K562 (cell line): ENCODE data around the gene IFNAR2. TPM values are rescaled to one million over a fixed set of nuclear protein-coding genes. Genes with fewer than 3 reads are reported as not detected.

ENCODE experiments used
- ESRRA ChIP-seq: fragments of 450-650 bp; IDR thresholded peaks from 2 replicates; pipeline ENCODE4 v1.6.1; 2014; ENCODE audit warnings: low read depth, mild to moderate bottlenecking, moderate library complexity, borderline replicate concordance
- ESRRB ChIP-seq: fragments of 250-450 bp; sonication (Bioruptor Pico); IDR thresholded peaks from 2 replicates; pipeline ENCODE4 v1.5.0; 2020; ENCODE audit warnings: mild to moderate bottlenecking, moderate library complexity, borderline replicate concordance
- GABPA ChIP-seq: fragments of 200-800 bp; sonication (Bioruptor generic); conservative IDR thresholded peaks from 2 replicates; pipeline ENCODE4 v1.6.1; 2016; ENCODE audit warnings: low read depth, missing genetic modification characterization, missing compliant biosample characterization
- MXI1 ChIP-seq: IDR thresholded peaks from 2 replicates; pipeline ENCODE4 v1.6.1; 2011; ENCODE audit warnings: low read depth, mild to moderate bottlenecking, improper control_type of control experiment, low read length
- MYBL2 ChIP-seq, 2 experiments: fragments of 450-650 bp in 1 of 2; sonication (generic) in 1 of 2; formaldehyde crosslinking in 1 of 2; IDR thresholded peaks; 2 replicates each; pipeline versions ENCODE4 v1.6.1 to v1.8.1; 2017 to 2022; ENCODE audit warnings: borderline replicate concordance in 1 of 2, inconsistent platforms in 1 of 2, low read depth in 1 of 2, mild to moderate bottlenecking in 1 of 2, missing genetic modification reagents in 1 of 2, moderate library complexity in 1 of 2
- RBM17 ChIP-seq: fragments of 200-400 bp; formaldehyde crosslinking; IDR thresholded peaks from 2 replicates; pipeline ENCODE4 v1.6.1; 2017; ENCODE audit warnings: low read depth, mild to moderate bottlenecking, low read length, borderline replicate concordance
- RUNX1 ChIP-seq: sonication (generic); IDR thresholded peaks from 2 replicates; pipeline ENCODE4 v1.6.1; 2016; ENCODE audit warnings: antibody characterized with exemption, low read depth
- SAFB ChIP-seq: fragments of 200-400 bp; formaldehyde crosslinking; IDR thresholded peaks from 2 replicates; pipeline ENCODE4 v1.6.1; 2017; ENCODE audit warnings: low read depth, low read length, borderline replicate concordance
- SNIP1 ChIP-seq: fragments of 450-650 bp; IDR thresholded peaks from 2 replicates; pipeline ENCODE4 v1.7.1; 2017; ENCODE audit warnings: low read depth, mild to moderate bottlenecking
- TAF15 ChIP-seq: fragments of 200-400 bp; formaldehyde crosslinking; IDR thresholded peaks from 2 replicates; pipeline ENCODE4 v1.6.1; 2017; ENCODE audit warnings: mild to moderate bottlenecking, low read depth, low read length, moderate library complexity
- ZEB2 ChIP-seq: fragments of 450-650 bp; IDR thresholded peaks from 2 replicates; pipeline ENCODE4 v1.6.1; 2016
- ZKSCAN1 ChIP-seq: fragments of 150-350 bp; IDR thresholded peaks from 2 replicates; pipeline ENCODE4 v1.6.1; 2016; ENCODE audit warnings: low read depth, low read length
- ZNF143 ChIP-seq: sonication (generic); formaldehyde crosslinking; IDR thresholded peaks from 2 replicates; pipeline ENCODE4 v1.9.0; 2022; ENCODE audit warnings: mild to moderate bottlenecking, missing genetic modification reagents
- ZNF239 ChIP-seq: fragments of 250-450 bp; sonication (Bioruptor Pico); IDR thresholded peaks from 2 replicates; pipeline ENCODE4 v1.4.0; 2020; ENCODE audit warnings: mild to moderate bottlenecking
- ZNF395 ChIP-seq: fragments of 200-800 bp; sonication (Bioruptor generic); IDR thresholded peaks from 2 replicates; pipeline ENCODE4 v1.6.1; 2017; ENCODE audit warnings: missing genetic modification characterization, missing compliant biosample characterization
- ZNF584 ChIP-seq: fragments of 200-800 bp; sonication (Bioruptor generic); IDR thresholded peaks from 2 replicates; pipeline ENCODE4 v1.6.1; 2016; ENCODE audit warnings: low read depth, mild to moderate bottlenecking, missing genetic modification characterization, missing compliant biosample characterization
- ZNF589 ChIP-seq: fragments of 200-800 bp; sonication (Bioruptor generic); IDR thresholded peaks from 2 replicates; pipeline ENCODE4 v1.6.1; 2016; ENCODE audit warnings: low read depth, missing genetic modification characterization, missing compliant biosample characterization
- ZNF699 ChIP-seq: fragments of 250-450 bp; sonication (Bioruptor Pico); IDR thresholded peaks from 2 replicates; pipeline ENCODE4 v1.8.0; 2021; ENCODE audit warnings: mild to moderate bottlenecking, moderate library complexity; ENCODE audit not compliant: insufficient replicate concordance
- polyA plus RNA-seq, 8 experiments: library from polyadenylated mRNA; depleted of rRNA in 4 of 8; stranded (reverse) in 5 of 8; unstranded in 3 of 8; fragments of >200 nt; fragmentation: Nextera tagmentation in 2 of 8; fragmentation: Illumina TruSeq in 1 of 8; extraction: Ambion mirVana in 2 of 8; extraction: Trizol in 1 of 8; gene quantifications; 2 replicates each; pipeline versions ENCODE4 v1.2.1 to v1.2.3, GENCODE V29; 2011 to 2014; ENCODE audit warnings: inconsistent platforms in 1 of 8, missing spikeins in 1 of 8
- total RNA-seq, 7 experiments: library from RNA; depleted of rRNA in 6 of 7; stranded (reverse); fragments of >200 nt in 6 of 7; fragmentation: Illumina TruSeq in 2 of 7; extraction: Trizol in 2 of 7; gene quantifications; 2 replicates each; pipeline versions ENCODE4 v1.2.1 to v1.2.3, GENCODE V29; 2011 to 2021; ENCODE audit warnings: low replicate concordance in 1 of 7
- TF ChIP-seq, protein P1 (sequence below): fragments of 450-650 bp; IDR thresholded peaks from 2 replicates; pipeline ENCODE4 v1.6.1; 2018; ENCODE audit warnings: mild to moderate bottlenecking, low read depth; ENCODE audit not compliant: partially characterized antibody
- TF ChIP-seq, protein P2 (sequence below), 3 experiments: fragments of 200-800 bp in 1 of 3; sonication (Bioruptor generic) in 1 of 3; sonication (generic) in 1 of 3; formaldehyde crosslinking in 1 of 3; IDR thresholded peaks; 2 replicates each; pipeline versions ENCODE4 v1.6.1 to v1.8.0; 2016 to 2022; ENCODE audit warnings: mild to moderate bottlenecking in 2 of 3, missing compliant biosample characterization in 2 of 3, missing genetic modification characterization in 2 of 3, missing genetic modification reagents in 1 of 3
- TF ChIP-seq, protein P3 (sequence below): IDR thresholded peaks from 2 replicates; pipeline ENCODE4 v1.6.1; 2011; ENCODE audit warnings: borderline replicate concordance, low read depth, mild to moderate bottlenecking, moderate library complexity, low read length; ENCODE audit not compliant: insufficient read depth, poor library complexity, severe bottlenecking

Gene IFNAR2
- total and polyA plus RNA-seq, 9 of the 15 experiments (the other 6 are each of a cell fraction or from before 2014, with no cell fraction given), result 1.7 to 48.3 (median 8.4) TPM

DNA sequence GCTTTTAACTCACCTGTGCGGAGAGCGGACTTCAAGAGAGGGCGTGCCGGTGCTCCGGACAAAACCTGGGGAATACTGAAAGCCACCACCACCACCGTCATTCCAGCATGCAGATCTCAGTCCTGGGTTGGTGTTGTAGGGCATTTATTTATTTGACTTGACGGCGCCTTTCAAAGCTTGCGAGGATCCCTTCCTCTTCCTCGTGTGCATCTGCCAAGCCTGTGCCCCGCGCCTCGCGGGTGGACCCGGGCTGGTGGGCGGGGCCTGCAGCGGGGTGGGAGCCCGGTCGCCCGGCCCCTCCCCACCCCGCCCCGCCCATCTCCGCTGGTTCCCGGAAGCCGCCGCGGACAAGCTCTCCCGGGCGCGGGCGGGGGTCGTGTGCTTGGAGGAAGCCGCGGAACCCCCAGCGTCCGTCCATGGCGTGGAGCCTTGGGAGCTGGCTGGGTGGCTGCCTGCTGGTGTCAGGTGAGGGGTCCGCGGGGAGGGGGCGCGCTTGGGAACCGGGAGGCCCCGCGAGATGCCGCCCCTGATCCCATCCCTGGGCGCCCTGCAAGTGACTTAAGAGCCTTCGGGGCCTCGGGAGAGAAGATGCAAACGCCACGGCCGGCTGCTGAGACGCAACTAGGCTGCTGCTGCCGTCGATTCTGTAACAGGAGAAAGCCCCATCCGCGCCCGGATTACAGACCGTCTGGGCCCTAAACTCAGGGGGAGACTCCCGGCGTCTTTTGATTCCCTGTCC lies 36.5 kb downstream of the IFNAR2 start, which contains the start of gene IL10RB (continued):
- TF ChIP-seq RBM17, result no peak
- TF ChIP-seq GABPA (tag), result peak; percentile 81
- TF ChIP-seq RUNX1, result no peak
- TF ChIP-seq ZNF395 (CRISPR knock-in tag), result peak; percentile 69; the same call in 1 of the 2 replicates
- peak; percentile 33; the same call in 1 of the 2 replicates for TF ChIP-seq SAFB
- no peak for TF ChIP-seq ZNF143 (CRISPR knock-in tag)
- no peak for TF ChIP-seq ZNF699
- no peak for TF ChIP-seq ESRRB (CRISPR knock-in tag)
- no peak for TF ChIP-seq MYBL2 (IDR thresholded peaks at IDR 0.05; ENCODE audit: low read depth)
- no peak for TF ChIP-seq MYBL2 (CRISPR knock-in tag; IDR thresholded peaks at IDR 0.05; ENCODE audit: borderline replicate concordance)
- TF ChIP-seq ZNF589 (CRISPR knock-in tag), result no peak
- TF ChIP-seq TAF15, result no peak
- TF ChIP-seq SNIP1, result no peak
- no peak for TF ChIP-seq ZNF239
- TF ChIP-seq MXI1, result no peak
- TF ChIP-seq, protein P1, sequence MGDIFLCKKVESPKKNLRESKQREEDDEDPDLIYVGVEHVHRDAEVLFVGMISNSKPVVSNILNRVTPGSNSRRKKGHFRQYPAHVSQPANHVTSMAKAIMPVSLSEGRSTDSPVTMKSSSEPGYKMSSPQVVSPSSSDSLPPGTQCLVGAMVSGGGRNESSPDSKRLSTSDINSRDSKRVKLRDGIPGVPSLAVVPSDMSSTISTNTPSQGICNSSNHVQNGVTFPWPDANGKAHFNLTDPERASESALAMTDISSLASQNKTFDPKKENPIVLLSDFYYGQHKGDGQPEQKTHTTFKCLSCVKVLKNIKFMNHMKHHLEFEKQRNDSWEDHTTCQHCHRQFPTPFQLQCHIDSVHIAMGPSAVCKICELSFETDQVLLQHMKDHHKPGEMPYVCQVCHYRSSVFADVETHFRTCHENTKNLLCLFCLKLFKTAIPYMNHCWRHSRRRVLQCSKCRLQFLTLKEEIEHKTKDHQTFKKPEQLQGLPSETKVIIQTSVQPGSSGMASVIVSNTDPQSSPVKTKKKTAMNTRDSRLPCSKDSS, result no peak
- no peak for TF ChIP-seq ZEB2
- no peak for TF ChIP-seq ESRRA
- no peak for TF ChIP-seq ZKSCAN1
- TF ChIP-seq, protein P2, sequence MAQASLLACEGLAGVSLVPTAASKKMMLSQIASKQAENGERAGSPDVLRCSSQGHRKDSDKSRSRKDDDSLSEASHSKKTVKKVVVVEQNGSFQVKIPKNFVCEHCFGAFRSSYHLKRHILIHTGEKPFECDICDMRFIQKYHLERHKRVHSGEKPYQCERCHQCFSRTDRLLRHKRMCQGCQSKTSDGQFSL (CRISPR knock-in tag; IDR thresholded peaks at IDR 0.05), result no peak
- TF ChIP-seq, protein P2 (tag; IDR thresholded peaks at IDR 0.05), result no peak
- TF ChIP-seq, protein P3, sequence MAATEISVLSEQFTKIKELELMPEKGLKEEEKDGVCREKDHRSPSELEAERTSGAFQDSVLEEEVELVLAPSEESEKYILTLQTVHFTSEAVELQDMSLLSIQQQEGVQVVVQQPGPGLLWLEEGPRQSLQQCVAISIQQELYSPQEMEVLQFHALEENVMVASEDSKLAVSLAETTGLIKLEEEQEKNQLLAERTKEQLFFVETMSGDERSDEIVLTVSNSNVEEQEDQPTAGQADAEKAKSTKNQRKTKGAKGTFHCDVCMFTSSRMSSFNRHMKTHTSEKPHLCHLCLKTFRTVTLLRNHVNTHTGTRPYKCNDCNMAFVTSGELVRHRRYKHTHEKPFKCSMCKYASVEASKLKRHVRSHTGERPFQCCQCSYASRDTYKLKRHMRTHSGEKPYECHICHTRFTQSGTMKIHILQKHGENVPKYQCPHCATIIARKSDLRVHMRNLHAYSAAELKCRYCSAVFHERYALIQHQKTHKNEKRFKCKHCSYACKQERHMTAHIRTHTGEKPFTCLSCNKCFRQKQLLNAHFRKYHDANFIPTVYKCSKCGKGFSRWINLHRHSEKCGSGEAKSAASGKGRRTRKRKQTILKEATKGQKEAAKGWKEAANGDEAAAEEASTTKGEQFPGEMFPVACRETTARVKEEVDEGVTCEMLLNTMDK, result no peak
- TF ChIP-seq ZNF584 (CRISPR knock-in tag), result no peak
